ENCODE data around the gene JARID2. TPM values are rescaled to one million over a fixed set of nuclear protein-coding genes. Genes with fewer than 3 reads are reported as not detected.
"Not testable (repeated sequence)": the region's sequence is repeated elsewhere in the genome, so short reads cannot be mapped to it uniquely, and the experiment has no call there.

JARID2 gene
- total RNA-seq, 2 experiments from 2014 or later: 28.4 to 29.7 TPM

DNA sequence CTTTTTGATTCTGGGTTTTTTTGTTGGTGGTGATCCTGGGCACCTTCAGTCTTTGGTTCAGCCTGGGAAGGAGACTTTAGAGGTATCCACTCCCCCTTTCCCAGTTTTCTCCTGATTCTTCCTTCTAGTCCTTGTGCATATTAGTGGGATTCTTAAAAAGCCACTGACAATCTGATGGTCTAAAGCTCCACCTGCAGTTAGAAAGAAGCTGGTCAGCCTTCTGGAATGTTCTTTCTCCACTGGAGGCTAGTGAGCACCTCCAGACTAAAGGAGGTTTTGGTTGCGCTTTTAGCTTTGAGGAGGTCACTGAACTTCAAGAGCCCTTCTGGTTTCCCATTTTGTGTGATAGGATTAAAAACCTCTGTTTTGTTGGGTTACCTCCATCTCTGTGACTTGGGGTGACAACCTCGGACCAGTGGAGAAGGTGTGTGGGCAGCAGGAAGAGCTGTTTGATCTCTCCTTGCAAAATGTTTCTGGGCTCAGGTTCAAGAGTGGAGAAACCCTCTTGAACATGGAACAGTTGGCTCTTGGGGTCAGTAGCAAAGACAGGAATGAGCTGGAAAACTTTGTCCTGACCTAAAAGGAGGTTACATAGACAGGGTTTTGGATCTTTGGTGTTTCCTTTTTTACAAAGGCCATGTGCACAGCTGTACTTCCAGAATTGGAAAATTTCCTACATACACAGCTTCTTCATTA is 29.0 kb downstream of the JARID2 start:
- CTCF ChIA-PET: no interaction called here
- Mint-ChIP-seq H3K36me3 (ENCODE audit: low read depth) (peaks cover 21% of the 10 kb centered on the region), H3K9me3 (no peaks in the 10 kb centered on the region), H3K4me3 (no peak overlapping the region), H3K27me3 (no peaks in the 10 kb centered on the region), H3K27ac (no peak overlapping the region), H3K4me1 (peaks cover 36% of the 10 kb centered on the region)
- DNase-seq: no peak
- POLR2A ChIA-PET: no interaction called here

DNA sequence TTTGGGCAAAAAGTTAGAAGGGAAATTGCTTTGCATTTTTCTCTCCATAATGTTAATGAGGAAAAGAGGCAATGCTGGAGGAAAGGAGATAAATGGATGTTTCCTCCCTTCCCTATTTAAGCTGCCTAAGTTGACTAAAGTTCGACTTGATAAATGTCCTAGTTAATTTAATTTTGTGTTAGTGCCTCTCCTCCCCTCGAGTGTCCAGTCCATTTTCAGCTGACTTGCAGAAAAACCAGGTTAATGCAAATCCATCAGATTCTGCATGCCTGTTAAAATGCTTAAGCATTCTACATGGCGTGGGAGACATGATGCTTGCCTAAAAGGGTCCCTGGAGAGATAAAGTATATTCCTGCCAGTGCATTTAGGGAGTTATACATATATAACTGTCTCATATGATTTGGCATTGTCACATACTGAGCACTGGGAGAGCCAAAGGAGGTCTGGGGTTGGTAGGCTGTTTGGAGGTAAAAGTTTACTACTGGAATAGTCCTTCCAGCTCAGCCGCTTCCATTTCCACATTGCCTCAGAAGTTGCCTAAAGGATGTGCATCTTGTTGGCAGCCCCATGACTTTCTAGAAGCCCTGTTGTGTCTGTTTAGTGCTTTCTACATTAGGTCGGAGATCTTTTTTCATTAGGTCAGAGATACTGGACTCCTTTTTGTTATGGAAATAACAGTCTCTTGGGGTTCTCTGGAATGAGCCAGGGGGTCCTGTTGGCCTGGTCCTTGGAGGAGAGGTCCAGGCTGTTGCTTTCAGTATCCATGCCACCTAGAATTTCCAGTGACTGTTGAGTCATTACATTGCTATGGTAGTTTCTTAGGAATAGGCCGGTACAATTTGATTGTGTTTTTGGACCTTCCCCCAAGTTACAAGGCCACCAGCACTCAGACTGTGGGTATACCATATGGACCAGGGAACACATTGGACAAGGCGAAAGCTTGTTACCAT is 30.4 kb downstream of the JARID2 start:
- ChIA-PET CTCF (interaction anchor here (0.7 kb wide), 1 partner anchor 112 kb away, joined by 3 read pairs; no protein-coding TSS in a partner anchor), POLR2A (interaction anchor here (1.6 kb wide), 1 partner anchor 10 kb away, joined by 3 read pairs; no protein-coding TSS in a partner anchor)
- Mint-ChIP-seq H3K27me3 (no peaks in the 10 kb centered on the region), H3K9me3 (no peaks in the 10 kb centered on the region), H3K27ac (no peak overlapping the region), H3K36me3 (ENCODE audit: low read depth) (peaks cover 18% of the 10 kb centered on the region), H3K4me1 (peaks cover 43% of the 10 kb centered on the region), H3K4me3 (no peak overlapping the region)
- DNase-seq: no peak

DNA sequence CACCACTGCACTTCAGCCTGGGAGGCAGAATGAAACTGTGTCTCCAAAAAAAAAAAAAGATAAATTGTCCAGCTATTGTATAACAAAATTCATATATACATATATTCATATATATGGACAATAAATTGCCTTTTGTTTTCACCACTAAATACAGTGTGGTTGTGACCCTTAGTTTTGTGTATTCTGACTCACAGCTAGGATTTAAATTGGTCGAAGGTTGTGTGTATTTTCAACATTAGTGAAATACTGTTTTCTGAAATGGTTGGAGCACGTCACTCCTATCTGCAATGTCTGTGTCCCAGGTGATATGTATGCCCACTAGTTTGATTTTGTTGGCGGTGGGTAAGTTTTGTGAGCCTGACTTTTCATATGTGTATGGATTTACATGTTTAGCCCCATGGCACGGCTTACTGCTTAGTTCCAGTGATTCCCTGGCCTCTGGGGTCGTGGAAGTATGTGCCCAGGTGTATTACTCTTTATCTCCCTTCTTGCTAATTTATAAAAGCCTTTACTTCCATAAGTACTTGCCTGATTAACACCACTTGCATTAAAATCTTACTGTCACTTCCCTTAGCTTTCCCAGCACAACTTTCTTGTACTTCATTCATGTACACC is 33.3 kb downstream of the JARID2 start:
- Mint-ChIP-seq H3K27me3 (no peaks in the 10 kb centered on the region), H3K4me3 (no peak overlapping the region), H3K36me3 (ENCODE audit: low read depth) (peaks cover 18% of the 10 kb centered on the region), H3K27ac (no peak overlapping the region), H3K9me3 (no peaks in the 10 kb centered on the region), H3K4me1 (peaks cover 55% of the 10 kb centered on the region)
- ChIA-PET POLR2A (interaction anchor here (0.8 to 1.2 kb wide), 3 partner anchors 14 to 26 kb away, joined by 3 read pairs; no protein-coding TSS in a partner anchor), CTCF (interaction anchor here (1.2 kb wide), 1 partner anchor 19 kb away, joined by 3 read pairs; no protein-coding TSS in a partner anchor)
- no peak for DNase-seq

- Mint-ChIP-seq H3K9me3 (no peaks in the 10 kb centered on the region), H3K36me3 (ENCODE audit: low read depth) (peaks cover 10% of the 10 kb centered on the region), H3K4me3 (no peak overlapping the region), H3K27me3 (no peaks in the 10 kb centered on the region), H3K27ac (no peak overlapping the region), H3K4me1 (peaks cover 49% of the 10 kb centered on the region)
- ChIA-PET CTCF (no interaction called here), POLR2A (no interaction called here)
- DNase-seq: no peak
These were observed 34.2 kb downstream of the JARID2 start for GRCh38 chr6:15280028-15280427.

DNA sequence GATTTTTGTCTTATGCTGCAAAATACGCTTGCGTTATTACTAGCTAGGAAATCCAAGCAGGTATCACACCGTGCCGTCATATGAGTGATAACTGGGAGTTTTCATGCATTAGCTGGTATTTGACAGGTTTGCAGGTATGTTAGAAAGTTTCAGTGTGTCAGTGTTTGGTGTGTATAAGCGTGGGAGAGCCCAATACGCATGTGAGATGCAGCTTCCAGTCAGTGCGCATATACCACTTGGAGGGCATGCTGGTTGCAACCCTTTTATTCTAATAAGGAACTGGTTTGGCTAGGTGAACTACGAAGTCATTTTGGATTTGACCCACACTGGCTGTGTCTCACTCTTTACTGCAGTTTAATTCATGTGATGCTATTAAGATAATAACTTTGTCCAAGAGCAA is 35.1 kb downstream of the JARID2 start:
- peaks cover 50% of the 10 kb centered on the region for H3K4me1 Mint-ChIP-seq
- peaks cover 7% of the 10 kb centered on the region for H3K36me3 Mint-ChIP-seq (ENCODE audit: low read depth)
- no peaks in the 10 kb centered on the region for H3K9me3 Mint-ChIP-seq
- no peaks in the 10 kb centered on the region for H3K27me3 Mint-ChIP-seq
- POLR2A ChIA-PET: interaction anchor here (0.7 to 2.1 kb wide), 2 partner anchors 9 to 16 kb away, joined by 3 to 6 read pairs; no protein-coding TSS in a partner anchor
- CTCF ChIA-PET: no interaction called here
- H3K4me3 Mint-ChIP-seq: no peak overlapping the region
- no peak overlapping the region for H3K27ac Mint-ChIP-seq
- no peak for DNase-seq

DNA sequence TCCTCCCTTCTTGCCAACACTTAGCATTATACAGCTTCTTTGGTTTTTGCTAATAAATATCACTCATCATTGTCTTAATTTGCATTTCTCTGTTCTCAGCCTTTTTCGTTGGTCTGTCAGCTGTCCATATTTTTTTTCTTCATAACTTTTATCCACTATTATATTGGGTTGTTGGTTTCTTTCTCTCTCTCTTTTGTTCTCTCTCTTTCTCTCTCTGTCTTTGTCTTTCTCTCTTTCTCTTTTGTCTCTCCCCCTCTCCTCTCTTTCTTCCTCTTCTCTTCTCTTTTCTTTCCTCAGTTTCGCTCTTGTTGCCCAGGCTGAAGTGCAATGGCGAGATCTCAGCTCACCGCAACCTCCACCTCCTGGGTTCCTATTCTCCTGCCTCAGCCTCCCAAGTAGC is 36.5 kb downstream of the JARID2 start:
- POLR2A ChIA-PET: interaction anchor here (2.1 kb wide), 1 partner anchor 11 kb away, joined by 6 read pairs; no protein-coding TSS in a partner anchor
- DNase-seq: no peak
- H3K4me3 Mint-ChIP-seq: no peak overlapping the region
- peak overlapping the region; percentile 12 for H3K27ac Mint-ChIP-seq
- peaks cover 48% of the 10 kb centered on the region for H3K4me1 Mint-ChIP-seq
- no peaks in the 10 kb centered on the region for H3K27me3 Mint-ChIP-seq
- CTCF ChIA-PET: interaction anchor here (0.6 kb wide), 1 partner anchor 11 kb away, joined by 3 read pairs; no protein-coding TSS in a partner anchor
- peaks cover 7% of the 10 kb centered on the region for H3K36me3 Mint-ChIP-seq (ENCODE audit: low read depth)
- no peaks in the 10 kb centered on the region for H3K9me3 Mint-ChIP-seq

- Mint-ChIP-seq H3K27ac (no peak overlapping the region), H3K9me3 (no peaks in the 10 kb centered on the region), H3K4me1 (peaks cover 58% of the 10 kb centered on the region), H3K36me3 (ENCODE audit: low read depth) (peaks cover 5% of the 10 kb centered on the region), H3K27me3 (no peaks in the 10 kb centered on the region), H3K4me3 (no peak overlapping the region)
- ChIA-PET CTCF (interaction anchor here (0.7 kb wide), 1 partner anchor 128 kb away, joined by 3 read pairs; no protein-coding TSS in a partner anchor), POLR2A (no interaction called here)
- no peak for DNase-seq
These were observed 38.1 kb downstream of the JARID2 start for GRCh38 chr6:15283986-15284361.

DNA sequence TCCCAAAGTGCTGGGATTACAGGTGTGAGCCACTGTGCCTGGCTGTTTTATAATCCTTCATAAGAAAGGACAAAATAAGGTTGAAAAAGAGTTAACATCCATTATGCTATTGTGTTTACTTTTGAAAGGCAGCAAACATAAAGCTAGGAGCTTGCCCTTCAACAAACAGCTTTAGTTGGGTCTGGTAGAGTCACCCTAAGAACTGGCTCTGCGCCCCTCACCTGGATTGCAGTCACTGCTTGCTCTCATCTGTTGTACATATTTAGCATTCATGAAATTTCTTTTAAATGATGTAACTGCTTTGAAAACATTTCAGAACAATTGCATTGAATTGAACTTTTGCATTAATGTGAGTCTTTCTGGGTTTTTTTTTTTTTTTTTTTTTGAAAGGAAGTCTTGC is 38.9 kb downstream of the JARID2 start:
- Mint-ChIP-seq H3K9me3 (no peaks in the 10 kb centered on the region), H3K27me3 (no peaks in the 10 kb centered on the region), H3K4me3 (no peak overlapping the region), H3K27ac (no peak overlapping the region), H3K36me3 (ENCODE audit: low read depth) (peaks cover 5% of the 10 kb centered on the region), H3K4me1 (peaks cover 54% of the 10 kb centered on the region)
- ChIA-PET CTCF (interaction anchor here (0.7 kb wide), 3 partner anchors 47 to 1419 kb away, joined by 3 to 5 read pairs (median 4); no protein-coding TSS in a partner anchor), POLR2A (no interaction called here)
- DNase-seq: no peak

GRCh38 chr6:15285682-15286294 is 39.9 kb downstream of the JARID2 start:
- no peak overlapping the region for H3K4me3 Mint-ChIP-seq
- H3K9me3 Mint-ChIP-seq: no peaks in the 10 kb centered on the region
- CTCF ChIA-PET: no interaction called here
- H3K27me3 Mint-ChIP-seq: no peaks in the 10 kb centered on the region
- DNase-seq: no peak
- peaks cover 54% of the 10 kb centered on the region for H3K4me1 Mint-ChIP-seq
- H3K27ac Mint-ChIP-seq: no peak overlapping the region
- H3K36me3 Mint-ChIP-seq (ENCODE audit: low read depth): peaks cover 5% of the 10 kb centered on the region
- POLR2A ChIA-PET: no interaction called here

DNA sequence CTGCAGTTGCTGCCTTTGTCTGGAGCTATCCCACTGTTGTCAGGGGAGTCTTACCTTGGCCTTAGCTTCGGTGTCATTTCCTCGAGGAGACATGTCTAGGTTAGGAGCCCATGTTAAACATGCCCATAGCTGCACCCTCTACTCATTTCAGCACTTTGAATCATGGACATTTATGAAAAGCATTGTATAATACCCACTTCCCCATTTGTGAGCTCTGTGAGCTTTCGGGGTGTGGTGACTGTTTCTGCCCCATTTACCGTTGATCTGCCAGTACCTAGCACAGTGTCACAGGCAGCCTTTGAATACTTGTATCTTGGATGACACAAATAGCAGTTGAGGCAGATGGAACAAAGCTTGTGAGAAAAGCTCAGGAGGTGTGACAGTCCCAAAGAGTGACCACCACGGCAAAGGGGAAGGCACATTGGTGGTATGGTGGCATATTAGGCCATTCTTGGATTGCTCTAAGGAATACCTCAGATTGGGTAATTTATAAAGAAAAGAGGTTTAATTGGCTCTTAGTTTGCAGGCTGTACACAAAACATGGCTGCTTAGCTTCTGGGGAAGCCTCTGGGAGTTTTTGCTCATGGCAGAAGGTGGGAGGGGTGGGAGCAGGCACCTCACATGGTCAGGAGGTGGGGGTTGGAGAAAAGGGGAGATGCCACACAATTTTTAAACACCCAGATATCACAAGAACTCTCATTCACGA is 42.0 kb downstream of the JARID2 start:
- Mint-ChIP-seq H3K27me3 (no peaks in the 10 kb centered on the region), H3K4me1 (peaks cover 51% of the 10 kb centered on the region), H3K36me3 (ENCODE audit: low read depth) (peaks cover 5% of the 10 kb centered on the region), H3K4me3 (no peak overlapping the region), H3K9me3 (no peaks in the 10 kb centered on the region), H3K27ac (no peak overlapping the region)
- CTCF ChIA-PET: interaction anchor here (1.1 to 1.6 kb wide), 4 partner anchors 9 to 153 kb away, joined by 3 to 5 read pairs (median 4); no protein-coding TSS in a partner anchor
- DNase-seq: no peak
- POLR2A ChIA-PET: interaction anchor here (1.3 kb wide), 1 partner anchor 14 kb away, joined by 4 read pairs; no protein-coding TSS in a partner anchor

- Mint-ChIP-seq H3K9me3 (no peaks in the 10 kb centered on the region), H3K27ac (no peak overlapping the region), H3K36me3 (ENCODE audit: low read depth) (peaks cover 10% of the 10 kb centered on the region), H3K27me3 (no peaks in the 10 kb centered on the region), H3K4me1 (peaks cover 60% of the 10 kb centered on the region), H3K4me3 (no peak overlapping the region)
- no peak for DNase-seq
- CTCF ChIA-PET: interaction anchor here (0.8 to 1.6 kb wide), 4 partner anchors 9 to 152 kb away, joined by 3 to 5 read pairs (median 4); no protein-coding TSS in a partner anchor
- POLR2A ChIA-PET: interaction anchor here (1.0 to 1.3 kb wide), 2 partner anchors 9 to 13 kb away, joined by 4 read pairs; no protein-coding TSS in a partner anchor
These were observed 43.0 kb downstream of the JARID2 start for GRCh38 chr6:15288856-15289255.

- peaks cover 12% of the 10 kb centered on the region for H3K36me3 Mint-ChIP-seq (ENCODE audit: low read depth)
- H3K4me1 Mint-ChIP-seq: peaks cover 62% of the 10 kb centered on the region
- not testable (repeated sequence) for DNase-seq, H3K4me3 Mint-ChIP-seq, H3K27ac Mint-ChIP-seq, H3K9me3 Mint-ChIP-seq, H3K27me3 Mint-ChIP-seq
- CTCF ChIA-PET: interaction anchor here (1.6 kb wide), 1 partner anchor 152 kb away, joined by 4 read pairs; no protein-coding TSS in a partner anchor
- POLR2A ChIA-PET: interaction anchor here (1.0 kb wide), 1 partner anchor 9 kb away, joined by 4 read pairs; no protein-coding TSS in a partner anchor
These were observed 43.6 kb downstream of the JARID2 start for GRCh38 chr6:15289456-15289855.

All from activated CD4-positive, alpha-beta memory T cell treated with anti-CD3 and anti-CD28 coated beads, Interleukin-2, amount 10 ng/mL, durations not matched to agents 7 days and 5 days (primary cell).